NCI-H2029 (cell line): ENCODE data around the gene PERCC1.

ENCODE experiments used
- DNase-seq: peaks from one replicate; lab custom pipeline; 2025; lab: John Stamatoyannopoulos, UW

PERCC1 gene

GRCh38 chr16:1450218-1450617, 19.3 kb downstream of the PERCC1 start:
- no peak for DNase-seq

GRCh38 chr16:1450841-1451240, 20.0 kb downstream of the PERCC1 start:
- DNase-seq = no peak

- DNase-seq = no peak
These were observed 21.0 kb downstream of the PERCC1 start for GRCh38 chr16:1451702-1452392.

GRCh38 chr16:1452530-1452929, 21.7 kb downstream of the PERCC1 start:
- DNase-seq = no peak

- no peak for DNase-seq
These were observed 22.4 kb downstream of the PERCC1 start for GRCh38 chr16:1453316-1453715.

GRCh38 chr16:1454561-1454960, 23.7 kb downstream of the PERCC1 start:
- DNase-seq = no peak

- no peak for DNase-seq
These were observed 24.6 kb downstream of the PERCC1 start for GRCh38 chr16:1455190-1456171.

- no peak for DNase-seq
These were observed 26.1 kb downstream of the PERCC1 start for GRCh38 chr16:1456951-1457350.

GRCh38 chr16:1457489-1458245, 26.8 kb downstream of the PERCC1 start:
- no peak for DNase-seq

GRCh38 chr16:1458336-1458976, 27.6 kb downstream of the PERCC1 start:
- no peak for DNase-seq

GRCh38 chr16:1458977-1459341, 28.1 kb downstream of the PERCC1 start:
- DNase-seq = no peak

- no peak for DNase-seq
These were observed 29.1 kb downstream of the PERCC1 start for GRCh38 chr16:1459967-1460366.

GRCh38 chr16:1460602-1461138, 29.8 kb downstream of the PERCC1 start:
- DNase-seq = no peak

- no peak for DNase-seq
These were observed 30.3 kb downstream of the PERCC1 start for GRCh38 chr16:1461146-1461545.

- no peak for DNase-seq
These were observed 33.5 kb downstream of the PERCC1 start for GRCh38 chr16:1464196-1464893.

- DNase-seq = no peak
These were observed 34.2 kb downstream of the PERCC1 start for GRCh38 chr16:1464894-1465566.

- no peak for DNase-seq
These were observed 34.7 kb downstream of the PERCC1 start for GRCh38 chr16:1465567-1465915.

- no peak for DNase-seq
These were observed 35.2 kb downstream of the PERCC1 start for GRCh38 chr16:1466054-1466453.

- DNase-seq = no peak
These were observed 36.2 kb downstream of the PERCC1 start for GRCh38 chr16:1466968-1467521.

- no peak for DNase-seq
These were observed 37.5 kb downstream of the PERCC1 start for GRCh38 chr16:1468426-1468810.
